HepG2 (cell line): ENCODE data around the gene IMPDH1. TPM values are rescaled to one million over a fixed set of nuclear protein-coding genes. Genes with fewer than 3 reads are reported as not detected.

Experiments
- ATAC-seq: fragments of 200-7000 bp; cut with Tn5 transposase; 3 replicates; pipeline ENCODE4 v1.9.1; 2020; ENCODE audit warnings: mild to moderate bottlenecking, moderate library complexity
- BruUV-seq: library from RNA; stranded (reverse); fragments of 400-500 nt; replicated peaks from 2 replicates; lab custom pipeline; 2021; lab: Mats Ljungman, UMichigan
- CTCF ChIA-PET: fragments of 300-600 bp; formaldehyde crosslinking; extraction: SDS; loops from one replicate; lab custom pipeline; 2021; ENCODE audit warnings: low total read pairs, inconsistent platforms, low intra/inter-chr PET ratio; lab: Yijun Ruan, JAX
- POLR2A ChIA-PET: fragments of 350-600 bp; sonication (Branson Sonifier 250); formaldehyde crosslinking; loops from one replicate; lab custom pipeline; 2020; ENCODE audit warnings: antibody characterized with exemption, inconsistent platforms; lab: Yijun Ruan, JAX
- DNase-seq: peaks from one replicate; pipeline ENCODE4 v3.0.0-alpha.2; 2015; ENCODE audit warnings: low spot score
- FAIRE-seq: peaks from 3 replicates; lab custom pipeline; 2011; peaks lifted over from hg19 to GRCh38; lab: Jason Lieb, UNC
- H2AFZ ChIP-seq: one replicate; pipeline ENCODE4 v1.6.1; 2011; ENCODE audit warnings: low read length, inconsistent platforms
- H3K27ac ChIP-seq: fragments of 300-600 bp; 3 replicates; pipeline ENCODE4 v1.8.0; 2011; ENCODE audit warnings: mixed run types, mild to moderate bottlenecking, mixed read lengths, low read length, inconsistent platforms; ENCODE audit not compliant: insufficient read depth; ENCODE audit errors: extremely low read length
- H3K27me3 ChIP-seq, 2 experiments: fragments of 200-600 bp in 1 of 2; 2 replicates in 1 of 2; 3 replicates in 1 of 2; pipeline versions ENCODE4 v1.6.0 to v1.8.0; 2011; ENCODE audit warnings: low read length in 2 of 2, mild to moderate bottlenecking in 2 of 2, moderate library complexity in 2 of 2, inconsistent platforms in 1 of 2; ENCODE audit not compliant: insufficient read depth in 2 of 2, control insufficient read depth in 1 of 2
- H3K36me3 ChIP-seq, 2 experiments: fragments of 200-600 bp in 1 of 2; replicated peaks in 1 of 2; 2 replicates in 1 of 2; 3 replicates in 1 of 2; pipeline versions ENCODE4 v1.5.1 to v1.8.0; 2011; ENCODE audit warnings: low read length in 2 of 2, inconsistent platforms in 1 of 2; ENCODE audit not compliant: insufficient read depth in 2 of 2, control insufficient read depth in 1 of 2
- H3K4me1 ChIP-seq: 2 replicates; pipeline ENCODE4 v1.5.1; 2012; ENCODE audit warnings: low read length, inconsistent platforms; ENCODE audit not compliant: insufficient read depth
- H3K4me2 ChIP-seq: 2 replicates; pipeline ENCODE4 v1.6.0; 2011; ENCODE audit warnings: low read depth, low read length, inconsistent platforms
- H3K4me3 ChIP-seq, 3 experiments: fragments of 200-600 bp in 1 of 3; sonication (generic), shearing (Covaris generic) in 1 of 3; replicated peaks in 1 of 3; 2 replicates each; pipeline ENCODE4 v1.5.1; 2011 to 2016; ENCODE audit warnings: low read length in 3 of 3, inconsistent platforms in 2 of 3, low read depth in 2 of 3, mild to moderate bottlenecking in 2 of 3, control low read depth in 1 of 3, mixed read lengths in 1 of 3; ENCODE audit not compliant: insufficient read depth in 1 of 3
- H3K79me2 ChIP-seq: one replicate; pipeline ENCODE4 v1.6.1; 2011; ENCODE audit warnings: low read length, inconsistent platforms; ENCODE audit not compliant: insufficient read depth
- H3K9ac ChIP-seq: 2 replicates; pipeline ENCODE4 v1.6.0; 2011; ENCODE audit warnings: mild to moderate bottlenecking, low read depth, low read length, inconsistent platforms; ENCODE audit not compliant: insufficient read depth
- H3K9me3 ChIP-seq: 2 replicates; pipeline ENCODE4 v1.5.1; 2012; ENCODE audit warnings: mild to moderate bottlenecking, low read length
- H4K20me1 ChIP-seq: 2 replicates; pipeline ENCODE4 v1.6.0; 2011; ENCODE audit warnings: inconsistent platforms, mild to moderate bottlenecking, low read length, moderate library complexity; ENCODE audit not compliant: insufficient read depth
- KAT2B ChIP-seq: fragments of 150-350 bp; IDR thresholded peaks from 2 replicates; pipeline ENCODE4 v1.6.1; 2014; ENCODE audit warnings: low read depth, low read length, borderline replicate concordance
- SP1 ChIP-seq, 2 experiments: fragments of 450-650 bp in 1 of 2; sonication (generic) in 1 of 2; formaldehyde crosslinking in 1 of 2; IDR thresholded peaks; 2 replicates each; pipeline versions ENCODE4 v1.4.0 to v1.6.1; 2016 to 2020; ENCODE audit warnings: missing genetic modification reagents in 1 of 2
- ZNF687 ChIP-seq: sonication (generic); formaldehyde crosslinking; IDR thresholded peaks from 2 replicates; pipeline ENCODE4 v1.5.1; 2020; ENCODE audit warnings: mild to moderate bottlenecking, missing genetic modification reagents, moderate library complexity
- WGBS: methylation state at CpG from one replicate; pipeline ENCODE4 v1.1.6; 2017; ENCODE audit warnings: low lambda C conversion rate; 5-methylcytosine and 5-hydroxymethylcytosine counted together
- in situ Hi-C: cut with HindIII; loops from 2 replicates; pipeline ENCODE4 v1.10.0; 2017; ENCODE audit warnings: low pct_unique_long_range_greater_than_20kb; ENCODE audit not compliant: extremely low pct_ligation_motif_present
- intact Hi-C: fragments of 100-400 bp; cut with micrococcal nuclease; formaldehyde crosslinking; loops from one replicate; pipeline ENCODE4 v1.10.0; 2022; ENCODE audit not compliant: unreplicated experiment
- polyA plus RNA-seq, 8 experiments: library from polyadenylated mRNA; depleted of rRNA in 3 of 8; stranded (reverse) in 7 of 8; unstranded in 1 of 8; fragments of >200 nt; fragmentation: Illumina TruSeq in 4 of 8; extraction: Trizol in 4 of 8; gene quantifications; 2 replicates each; pipeline versions ENCODE4 v1.2.1 to v1.2.3, GENCODE V29; 2011 to 2016; ENCODE audit warnings: low read depth in 4 of 8, missing spikeins in 1 of 8, mixed read lengths in 1 of 8; ENCODE audit not compliant: insufficient read depth in 1 of 8
- total RNA-seq, 5 experiments: library from RNA; depleted of rRNA; stranded (reverse); fragments of >200 nt; fragmentation: Illumina TruSeq; extraction: Trizol; gene quantifications; 2 replicates each; pipeline ENCODE4 v1.2.3, GENCODE V29; 2016; ENCODE audit warnings: low read depth in 1 of 5

The IMPDH1 gene
- total and polyA plus RNA-seq, 2 of the 13 experiments (the other 11 are each of a cell fraction or from before 2014, with no cell fraction given) = 22.8 to 34.0 TPM

GRCh38 chr7:128399991-128400390 lies 9.8 kb downstream of the IMPDH1 start:
- no peak for TF ChIP-seq SP1 (IDR thresholded peaks at IDR 0.05)
- TF ChIP-seq SP1 (CRISPR knock-in tag; IDR thresholded peaks at IDR 0.05) = no peak
- Histone ChIP-seq H4K20me1 (no peaks in the 10 kb centered on the region; the same call in 1 of the 2 replicates), H3K4me2 (no peak overlapping the region), H3K79me2 (no peaks in the 10 kb centered on the region), H3K9ac (no peak overlapping the region), H3K4me1 (peaks cover 37% of the 10 kb centered on the region), H3K27ac (no peak overlapping the region), H3K4me3 (no peak overlapping the region), H3K27me3 (no peaks in the 10 kb centered on the region), H3K9me3 (no peaks in the 10 kb centered on the region), H3K36me3 (peaks cover 10 to 33% of the 10 kb centered on the region in 2 experiments; a peak in 4 of 5 replicates), H2AFZ (no peak overlapping the region)
- ChIA-PET CTCF (interaction anchor here (1.8 to 3.6 kb wide), 2 partner anchors 26 to 61 kb away, joined by 13 to 48 read pairs; no protein-coding TSS in a partner anchor), POLR2A (interaction anchor here (1.0 kb wide), 1 partner anchor 9 kb away, joined by 3 read pairs; no protein-coding TSS in a partner anchor)
- intact Hi-C loops (no loop called here), in situ Hi-C loops (loop anchor here (5.0 kb wide), 1 partner anchor 57 kb away; the partner anchor contains the start of gene HILPDA)
- 100% methylated on average over 1 of the region's 7 CpGs for WGBS
- no peak for ATAC-seq
- no peak for DNase-seq
- FAIRE-seq = no peak
- BruUV-seq = no TSS peak

GRCh38 chr7:128398841-128399135 lies 11.0 kb downstream of the IMPDH1 start:
- intact Hi-C loops = loop anchor here (1.0 kb wide), 2 partner anchors 27 to 61 kb away; no protein-coding TSS in a partner anchor
- Histone ChIP-seq H4K20me1 (no peaks in the 10 kb centered on the region; the same call in 1 of the 2 replicates), H3K9ac (no peak overlapping the region), H3K79me2 (no peaks in the 10 kb centered on the region), H3K4me2 (no peak overlapping the region), H2AFZ (no peak overlapping the region), H3K27ac (no peak overlapping the region), H3K9me3 (no peaks in the 10 kb centered on the region), H3K36me3 (peaks cover 14 to 33% of the 10 kb centered on the region in 2 experiments; a peak in 4 of 5 replicates), H3K4me1 (peaks cover 25% of the 10 kb centered on the region), H3K4me3 (no peak overlapping the region), H3K27me3 (no peaks in the 10 kb centered on the region)
- no peak for DNase-seq
- CTCF ChIA-PET = interaction anchor here (1.8 to 3.6 kb wide), 2 partner anchors 27 to 62 kb away, joined by 13 to 48 read pairs; no protein-coding TSS in a partner anchor
- ATAC-seq = peak; percentile 69
- POLR2A ChIA-PET = interaction anchor here (1.4 kb wide), 1 partner anchor 25 kb away, joined by 6 read pairs; no protein-coding TSS in a partner anchor
- no peak for FAIRE-seq
- TF ChIP-seq ZNF687 (CRISPR knock-in tag) (peak; percentile 13; the same call in 1 of the 2 replicates), KAT2B (no peak)
- 90% methylated on average over 3 of the region's 6 CpGs for WGBS
- in situ Hi-C loops = loop anchor here (5.0 kb wide), 1 partner anchor 59 kb away; the partner anchor contains the start of gene HILPDA
- no TSS peak for BruUV-seq
